HG02759 (cell line): ENCODE results near the gene IRX3.

Experiments used
- ATAC-seq: cut with Tn5 transposase; IDR thresholded peaks from one replicate; pipeline ENCODE4 v1.9.1; 2021; ENCODE audit warnings: mild to moderate bottlenecking, moderate library complexity; ENCODE audit not compliant: unreplicated experiment

The IRX3 gene

GRCh38 chr16:54240271-54241129 lies 46.1 kb downstream of the IRX3 start:
- ATAC-seq, result no peak

GRCh38 chr16:54239456-54239855 lies 47.1 kb downstream of the IRX3 start:
- ATAC-seq, result no peak

GRCh38 chr16:54236773-54237172 lies 49.8 kb downstream of the IRX3 start:
- ATAC-seq, result no peak

GRCh38 chr16:54233615-54234014 lies 53.0 kb downstream of the IRX3 start:
- no peak for ATAC-seq
